ENCODE data around the gene RASL11A.

GRCh38 chr13:27309401-27309958 lies 38.9 kb downstream of the RASL11A start:
- no peak for TF ChIP-seq POLR2A (IDR thresholded peaks at IDR 0.05; ENCODE audit: low read length)
- no peak for TF ChIP-seq KDM1A (IDR thresholded peaks at IDR 0.05; ENCODE audit: low read depth)
- no peak for TF ChIP-seq MAX (IDR thresholded peaks at IDR 0.05)
- TF ChIP-seq CTCF (IDR thresholded peaks at IDR 0.05), result no peak
- no peak for TF ChIP-seq ZNF302 (CRISPR knock-in tag; IDR thresholded peaks at IDR 0.05)
- TF ChIP-seq NR3C1 (IDR thresholded peaks at IDR 0.05), result no peak
- no peak for TF ChIP-seq JUN (IDR thresholded peaks at IDR 0.05)
- TF ChIP-seq EP300 (IDR thresholded peaks at IDR 0.05), result no peak
- no peak for TF ChIP-seq REST (IDR thresholded peaks at IDR 0.05)
- no peak for TF ChIP-seq CEBPB (IDR thresholded peaks at IDR 0.05)
- no peak for TF ChIP-seq TP53 (CRISPR knock-in tag; IDR thresholded peaks at IDR 0.05)
- TF ChIP-seq EHMT2 (IDR thresholded peaks at IDR 0.05; ENCODE audit: low read depth), result no peak

Data from A549 (cell line).